Astrocyte of the spinal cord (primary cell): Measurements from ENCODE around the gene GGT6.
"Not testable (repeated sequence)": the region's sequence is repeated elsewhere in the genome, so short reads cannot be mapped to it uniquely, and the experiment has no call there.

Source experiments
- DNase-seq: peaks from one replicate; pipeline ENCODE4 v3.0.0; 2011; ENCODE audit warnings: low read depth, low spot score
- H3K4me3 ChIP-seq: 2 replicates; pipeline ENCODE4 v1.5.1; 2011; ENCODE audit warnings: low read depth, mild to moderate bottlenecking, low read length, moderate library complexity
- CTCF ChIP-seq: IDR thresholded peaks from 2 replicates; pipeline ENCODE4 v1.5.1; 2012; ENCODE audit warnings: low read depth, mild to moderate bottlenecking, low read length, inconsistent platforms
- in situ Hi-C: cut with HindIII; loops from 2 replicates; pipeline ENCODE4 v1.10.0; 2017; ENCODE audit warnings: low sequenced_read_pairs

The GGT6 gene

GRCh38 chr17:4560421-4560820, at the start of gene GGT6:
TSS of gene GGT6 (minus strand) at chr17:4560577. CDS start at chr17:4560521, 56 bp downstream.
- no peak for DNase-seq
- TF ChIP-seq CTCF: no peak
- no peak within 1 kb of the TSS for H3K4me3 ChIP-seq
- in situ Hi-C loops: no loop called here

DNA sequence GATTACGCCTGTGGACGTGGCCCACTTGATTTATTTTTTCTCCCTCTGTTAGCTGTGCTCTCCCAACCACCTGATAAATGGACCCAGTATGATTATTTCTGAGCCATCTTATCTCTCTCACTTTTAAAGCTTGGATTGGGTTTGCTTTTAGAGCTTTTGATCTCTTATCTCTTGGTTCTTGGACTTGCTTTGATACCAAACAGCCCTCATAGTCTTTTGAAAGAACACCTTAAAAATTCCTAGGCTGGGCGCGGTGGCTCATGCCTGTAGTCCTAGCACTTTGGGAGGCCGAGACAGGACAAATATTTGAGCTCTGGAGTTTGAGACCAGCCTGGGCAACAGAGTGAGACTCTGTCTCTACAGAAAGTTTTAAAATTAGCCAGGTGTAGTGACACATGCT, 49.8 kb upstream of the GGT6 start:
- no peak for DNase-seq
- TF ChIP-seq CTCF: no peak
- in situ Hi-C loops: no loop called here
- H3K4me3 ChIP-seq: no peak overlapping the region

GRCh38 chr17:4609761-4610160, 49.4 kb upstream of the GGT6 start:
- DNase-seq: no peak

GRCh38 chr17:4607773-4608187, 47.4 kb upstream of the GGT6 start:
- TF ChIP-seq CTCF: no peak
- in situ Hi-C loops: no loop called here
- no peak overlapping the region for H3K4me3 ChIP-seq
- DNase-seq: peak; percentile 60

More at GRCh38 chr17:4609761-4610160, 49.4 kb upstream of the GGT6 start:
- TF ChIP-seq CTCF: no peak
- H3K4me3 ChIP-seq: no peak overlapping the region
- in situ Hi-C loops: no loop called here

DNA sequence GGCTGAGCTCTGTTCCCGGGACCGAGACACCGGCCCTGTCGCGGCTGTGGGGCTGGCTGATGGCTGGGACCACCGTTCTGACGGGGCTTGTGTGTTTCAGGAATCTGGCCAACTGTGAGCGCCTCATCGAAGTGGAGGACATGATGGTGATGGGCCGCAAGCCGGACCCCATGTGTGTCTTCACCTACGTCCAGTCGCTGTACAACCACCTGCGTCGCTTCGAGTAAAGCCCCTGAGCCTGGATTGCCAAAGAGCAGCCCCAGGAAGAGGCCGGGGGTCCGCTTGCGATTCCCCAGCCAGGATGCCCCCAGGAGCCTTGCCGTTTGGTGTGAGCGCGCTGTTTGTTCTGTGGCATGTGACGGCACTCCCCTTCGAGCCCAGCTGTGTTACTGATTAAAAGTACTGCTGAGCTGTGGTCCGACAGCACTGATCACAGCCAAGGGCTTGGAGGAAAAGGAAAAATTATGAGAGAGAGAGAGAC, 46.9 kb upstream of the GGT6 start:
- DNase-seq: no peak
- in situ Hi-C loops: no loop called here
- H3K4me3 ChIP-seq: no peak overlapping the region
- no peak for TF ChIP-seq CTCF

- no peak for TF ChIP-seq CTCF
- DNase-seq: peak; percentile 80
- in situ Hi-C loops: no loop called here
- H3K4me3 ChIP-seq: no peak overlapping the region
These were observed 45.4 kb upstream of the GGT6 start for GRCh38 chr17:4605826-4606225.

DNA sequence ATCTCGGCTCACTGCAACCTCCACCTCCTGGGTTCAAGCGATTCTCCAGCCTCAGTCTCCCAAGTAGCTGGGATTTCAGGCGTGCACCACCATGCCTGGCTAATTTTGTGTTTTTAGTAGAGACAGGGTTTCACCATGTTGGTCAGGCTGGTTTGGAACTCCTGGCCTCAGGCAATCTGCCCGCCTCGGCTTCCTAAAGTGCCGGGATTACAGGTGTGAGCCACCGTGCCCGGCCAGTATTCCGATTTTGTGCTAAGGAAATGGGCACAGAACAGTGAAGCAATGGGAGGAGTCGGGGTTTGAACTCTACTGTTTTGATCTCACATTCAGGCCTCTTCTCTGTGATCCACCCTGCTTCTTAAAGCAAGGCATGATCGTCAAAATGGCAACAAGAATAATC, 44.4 kb upstream of the GGT6 start:
- in situ Hi-C loops, H3K4me3 ChIP-seq, DNase-seq: not testable (repeated sequence)
